NCI-H460 (cell line): ENCODE results near the gene WSCD1. TPM values are rescaled to one million over a fixed set of nuclear protein-coding genes. Genes with fewer than 3 reads are reported as not detected.

Experiments used
- DNase-seq: peaks from one replicate; pipeline ENCODE4 v3.0.0-alpha.2; 2016; ENCODE audit warnings: low read depth; ENCODE audit errors: extremely low read depth
- total RNA-seq: library from RNA; depleted of rRNA; stranded (reverse); fragments of >200 nt; shearing (Covaris generic); gene quantifications from 2 replicates; pipeline ENCODE4 v1.2.3, GENCODE V29; 2014

WSCD1 gene
- total RNA-seq, 1 experiment from 2014 or later: 3.1 TPM

- no peak for DNase-seq
These were observed 34.9 kb downstream of the WSCD1 start for GRCh38 chr17:6104956-6105648.

GRCh38 chr17:6105649-6106007 is 35.4 kb downstream of the WSCD1 start:
- DNase-seq: no peak

- DNase-seq: no peak
These were observed 36.0 kb downstream of the WSCD1 start for GRCh38 chr17:6106212-6106611.

GRCh38 chr17:6107791-6108190 is 37.6 kb downstream of the WSCD1 start:
- DNase-seq: no peak

- DNase-seq: no peak
These were observed 38.2 kb downstream of the WSCD1 start for GRCh38 chr17:6108382-6108781.

GRCh38 chr17:6108987-6109386 is 38.8 kb downstream of the WSCD1 start:
- no peak for DNase-seq

GRCh38 chr17:6109536-6109935 is 39.4 kb downstream of the WSCD1 start:
- DNase-seq: no peak

GRCh38 chr17:6110088-6110487 is 39.9 kb downstream of the WSCD1 start:
- DNase-seq: no peak

GRCh38 chr17:6110592-6110991 is 40.4 kb downstream of the WSCD1 start:
- DNase-seq: no peak

- no peak for DNase-seq
These were observed 50.2 kb downstream of the WSCD1 start for GRCh38 chr17:6120351-6120750.

GRCh38 chr17:6124856-6125255 is 54.7 kb downstream of the WSCD1 start:
- no peak for DNase-seq

GRCh38 chr17:6126768-6127167 is 56.6 kb downstream of the WSCD1 start:
- DNase-seq: no peak

GRCh38 chr17:6134721-6135120 is 64.5 kb downstream of the WSCD1 start:
- no peak for DNase-seq

- no peak for DNase-seq
These were observed 65.1 kb downstream of the WSCD1 start for GRCh38 chr17:6135236-6135635.

GRCh38 chr17:6135996-6136395 is 65.8 kb downstream of the WSCD1 start:
- DNase-seq: no peak

- no peak for DNase-seq
These were observed 67.7 kb downstream of the WSCD1 start for GRCh38 chr17:6137716-6138502.

- DNase-seq: no peak
These were observed 68.7 kb downstream of the WSCD1 start for GRCh38 chr17:6138761-6139446.

- no peak for DNase-seq
These were observed 69.3 kb downstream of the WSCD1 start for GRCh38 chr17:6139447-6139832.

- DNase-seq: no peak
These were observed 70.0 kb downstream of the WSCD1 start for GRCh38 chr17:6140188-6140587.

GRCh38 chr17:6140728-6141330 is 70.7 kb downstream of the WSCD1 start:
- DNase-seq: no peak

- DNase-seq: no peak
These were observed 72.5 kb downstream of the WSCD1 start for GRCh38 chr17:6142701-6143100.
